ENCODE data around the gene KDM5C.

The KDM5C gene

DNA sequence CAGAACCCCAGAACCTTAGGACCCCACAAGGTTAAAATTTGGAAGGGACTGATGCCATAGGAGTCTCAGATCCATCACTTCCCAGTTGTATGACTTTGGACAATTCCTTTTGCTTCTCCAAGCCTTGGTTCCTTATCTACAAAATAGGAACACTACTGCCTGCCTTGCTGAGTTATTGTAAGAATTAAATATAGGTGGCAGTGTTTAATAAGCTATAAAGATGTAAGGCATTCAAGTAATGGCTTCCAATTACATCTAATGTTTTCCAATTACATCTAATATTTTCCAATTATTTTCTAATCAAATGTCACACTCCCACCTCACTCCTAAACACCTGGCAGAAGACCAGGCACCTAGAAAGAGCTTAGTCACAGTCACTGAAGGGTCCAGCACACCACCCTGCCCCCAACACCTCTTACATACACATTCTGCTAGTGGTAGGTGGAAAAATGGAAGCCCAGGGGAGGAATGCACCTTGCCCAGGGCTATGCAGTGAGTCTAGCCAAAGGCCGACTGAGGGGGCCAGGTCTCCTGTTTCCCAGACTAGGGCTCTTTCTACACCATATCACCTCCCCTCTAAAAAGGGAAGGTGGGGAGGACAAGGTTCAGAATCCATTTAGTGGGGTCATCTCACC is 24.5 kb upstream of the KDM5C start:
- no peak for DNase-seq

DNA sequence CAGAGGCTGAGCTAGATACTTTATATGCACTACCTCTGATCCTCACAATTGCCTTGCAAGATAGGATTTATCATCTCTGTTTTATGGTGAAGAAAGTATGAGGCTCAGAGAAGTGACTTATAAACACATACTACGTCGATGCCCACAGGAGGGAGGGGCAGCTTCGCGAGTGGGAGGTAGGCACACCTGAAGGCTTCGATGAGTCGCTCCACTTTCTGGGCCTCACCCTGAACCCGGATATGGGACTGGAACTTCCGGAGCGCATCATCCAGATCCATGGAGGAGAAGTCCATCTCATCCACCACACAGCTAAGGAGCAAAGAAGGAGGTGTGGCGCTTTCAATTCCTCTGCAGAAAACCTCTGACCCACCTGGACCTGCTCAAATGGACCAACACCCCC is 22.9 kb upstream of the KDM5C start:
- DNase-seq, result no peak

DNA sequence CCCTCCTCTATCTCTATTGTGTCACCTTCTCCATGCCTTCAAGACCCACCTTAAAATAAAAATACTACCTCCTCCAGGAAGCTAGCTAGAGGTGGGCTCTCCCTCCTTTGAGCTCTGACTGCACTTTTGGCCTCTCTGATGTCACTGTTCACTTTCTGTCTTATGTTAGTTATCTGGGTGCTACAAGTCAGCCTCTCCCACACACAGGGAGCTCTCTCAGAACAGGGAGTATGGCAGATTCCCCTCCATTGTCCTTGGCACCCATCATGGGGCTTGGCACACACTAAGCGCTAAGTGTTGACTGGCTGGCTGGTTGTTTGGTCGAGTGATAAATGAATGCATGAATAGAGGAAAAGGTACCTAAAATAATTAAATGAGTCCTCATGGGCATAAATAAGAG is 21.2 kb upstream of the KDM5C start:
- DNase-seq, result no peak

DNA sequence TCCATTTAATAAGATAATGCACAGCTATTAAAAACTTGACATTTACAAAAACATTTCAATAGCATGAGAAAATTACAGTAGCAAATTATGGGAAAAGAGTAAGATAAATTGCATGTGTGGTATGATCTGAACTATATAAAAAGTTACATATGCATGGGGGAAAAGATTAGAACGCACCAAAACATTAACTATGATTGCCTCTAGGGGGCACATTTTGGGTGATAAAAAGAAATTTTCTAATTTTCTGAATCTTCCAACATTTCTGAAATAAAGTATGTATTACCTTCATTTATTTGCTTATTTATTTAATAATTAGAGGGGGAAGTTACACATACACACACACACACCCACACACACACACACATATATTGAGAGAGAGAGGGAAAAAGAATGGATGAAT is 19.6 kb upstream of the KDM5C start:
- DNase-seq, result no peak

DNA sequence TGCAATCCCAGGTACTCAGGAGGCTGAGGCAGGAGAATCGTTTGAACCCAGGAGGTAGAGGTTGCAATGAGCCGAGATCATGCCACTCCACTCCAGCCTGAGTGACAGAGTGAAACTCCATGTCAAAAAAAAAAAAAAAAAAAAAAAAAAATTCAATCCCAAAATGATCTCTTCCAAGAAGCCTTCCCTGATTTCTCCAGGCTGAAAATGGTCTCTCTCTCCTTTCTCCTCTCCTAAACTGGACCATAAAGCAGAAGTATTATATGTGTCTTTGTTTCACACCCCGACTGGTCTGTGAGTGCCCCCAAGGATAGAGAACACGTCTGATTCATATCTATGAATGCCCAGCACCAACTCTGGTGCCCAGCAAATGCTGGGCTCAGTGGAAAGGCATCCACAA is 17.3 kb upstream of the KDM5C start:
- DNase-seq, result no peak

DNA sequence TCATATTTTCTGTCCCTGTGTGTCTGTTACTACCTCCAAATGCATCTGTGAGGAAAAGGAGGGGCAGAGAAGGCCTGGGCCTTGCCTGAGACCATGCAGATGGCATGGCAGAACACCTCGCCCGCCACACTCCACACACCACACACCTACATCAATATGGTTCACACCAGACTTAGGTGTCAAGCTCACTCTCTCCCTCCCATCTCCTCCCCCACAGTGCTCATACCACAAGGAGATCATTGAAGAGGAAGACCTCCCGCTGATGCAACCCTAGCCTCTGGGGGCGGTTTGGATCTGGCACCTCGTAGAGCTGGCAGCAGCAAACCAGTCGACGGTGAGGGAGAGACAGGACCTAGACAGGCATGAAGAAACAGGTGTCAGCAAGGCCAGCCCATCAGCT is 16.6 kb upstream of the KDM5C start:
- DNase-seq, result no peak

DNA sequence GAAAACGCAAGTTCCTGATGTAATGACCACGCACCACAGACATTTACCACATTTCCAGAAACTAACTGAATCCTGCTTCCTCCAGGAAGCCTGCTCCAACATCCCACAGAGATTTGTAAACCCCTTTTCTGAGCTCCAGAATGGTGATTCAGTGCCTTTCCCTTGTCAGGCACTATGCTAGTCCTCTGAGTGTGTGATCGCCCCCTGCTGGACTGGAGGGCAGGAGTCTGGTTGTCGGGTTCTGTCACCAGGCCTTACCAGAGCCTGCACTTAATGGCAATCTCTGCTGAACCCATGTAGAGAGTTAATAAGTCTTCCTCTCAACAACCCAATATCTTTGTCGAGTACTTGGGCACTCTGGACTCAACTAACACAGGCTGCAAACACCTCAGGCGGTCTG is 14.5 kb upstream of the KDM5C start:
- no peak for DNase-seq

DNA sequence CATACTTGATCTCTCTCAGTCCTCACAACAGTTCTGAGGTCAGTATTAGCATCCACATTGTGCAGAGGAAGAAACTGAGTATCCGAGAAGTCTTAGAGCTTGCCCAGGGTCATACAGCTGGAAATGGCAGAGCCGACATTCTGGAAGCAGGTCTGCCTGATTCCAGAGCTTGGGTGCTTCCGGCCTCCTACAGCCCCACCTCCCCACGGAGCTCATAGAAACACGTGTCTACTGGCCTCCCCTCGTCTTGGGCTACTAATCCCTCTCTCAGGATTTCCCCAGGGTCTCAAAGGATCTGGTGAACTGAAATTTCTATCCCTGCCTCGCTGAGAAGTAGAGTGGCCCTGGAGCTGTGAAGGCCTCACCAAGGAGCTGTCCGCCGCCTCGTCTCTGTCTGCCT is 12.0 kb upstream of the KDM5C start:
- no peak for DNase-seq

DNA sequence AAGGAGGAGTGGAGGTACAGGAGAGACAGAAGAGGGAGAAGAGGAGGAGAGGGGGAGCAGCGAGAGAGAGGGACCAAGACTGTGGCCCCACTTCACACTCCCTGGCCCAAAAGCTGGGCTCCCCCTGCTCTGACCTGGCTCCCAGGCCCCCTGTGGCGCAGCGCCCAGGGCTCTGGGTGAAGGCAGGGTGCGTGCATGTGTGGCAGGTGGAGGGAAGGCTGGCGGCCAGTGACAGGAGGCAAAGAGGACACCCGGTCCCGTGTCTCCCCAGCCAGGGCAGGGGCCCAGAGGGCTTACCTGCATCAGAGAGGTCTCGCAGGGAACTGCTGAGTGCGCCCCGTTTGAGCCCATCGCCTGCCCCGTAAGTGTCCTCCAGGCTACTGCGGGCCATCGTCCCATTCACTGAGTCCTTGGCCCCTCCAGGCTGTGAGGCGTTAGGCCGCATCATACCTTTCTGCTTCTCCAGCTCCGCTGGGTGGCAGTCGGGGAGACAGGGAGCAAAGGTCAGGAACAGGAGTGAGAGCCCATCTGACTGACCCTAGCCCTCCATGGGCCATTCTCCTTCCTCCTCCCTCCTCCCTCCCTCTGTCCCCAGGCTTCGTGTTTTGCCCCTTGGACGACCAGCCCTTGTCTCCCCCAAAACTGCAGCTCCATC is 11.1 kb upstream of the KDM5C start:
- DNase-seq, result no peak

DNA sequence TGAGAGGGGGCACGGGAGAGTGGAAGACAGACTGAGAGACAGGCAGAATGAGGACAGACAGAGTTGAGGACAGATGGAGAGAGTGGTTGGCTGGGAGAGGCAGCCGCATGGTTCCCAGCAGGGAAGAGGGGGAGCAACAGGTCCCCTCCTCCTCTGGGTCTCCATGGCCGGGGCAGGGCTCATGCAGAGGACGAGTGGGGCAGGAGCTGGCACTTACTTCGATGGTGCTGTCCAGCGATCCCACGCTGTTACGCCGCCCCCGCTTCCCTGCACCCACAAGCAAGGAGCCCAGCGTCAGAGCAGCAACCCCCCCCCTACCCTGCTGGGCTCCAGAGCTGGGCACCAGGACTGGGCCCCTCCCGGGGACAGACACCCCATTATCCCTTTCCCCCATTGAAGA is 10.6 kb upstream of the KDM5C start:
- DNase-seq, result no peak

DNA sequence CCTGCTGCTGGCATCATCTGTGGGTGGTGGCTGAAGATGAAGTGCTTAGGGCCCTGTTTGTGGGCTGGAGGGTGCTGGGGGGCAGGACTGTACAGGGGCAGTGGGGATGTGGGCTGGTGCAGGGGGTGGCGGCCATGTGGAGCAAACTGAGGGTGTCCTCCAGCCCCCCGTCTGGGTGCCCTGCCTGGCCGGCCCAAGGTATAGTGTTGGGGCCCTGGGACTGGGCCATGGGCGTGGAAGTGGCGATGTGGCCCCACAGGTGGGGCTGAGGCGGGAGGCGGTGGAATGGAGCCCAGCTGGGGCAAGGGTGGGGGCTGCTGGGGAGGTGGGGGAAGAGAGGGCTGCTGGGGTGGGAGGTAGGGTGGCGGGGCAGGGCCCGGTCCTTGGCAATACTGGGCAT is 9.5 kb upstream of the KDM5C start:
- no peak for DNase-seq

DNA sequence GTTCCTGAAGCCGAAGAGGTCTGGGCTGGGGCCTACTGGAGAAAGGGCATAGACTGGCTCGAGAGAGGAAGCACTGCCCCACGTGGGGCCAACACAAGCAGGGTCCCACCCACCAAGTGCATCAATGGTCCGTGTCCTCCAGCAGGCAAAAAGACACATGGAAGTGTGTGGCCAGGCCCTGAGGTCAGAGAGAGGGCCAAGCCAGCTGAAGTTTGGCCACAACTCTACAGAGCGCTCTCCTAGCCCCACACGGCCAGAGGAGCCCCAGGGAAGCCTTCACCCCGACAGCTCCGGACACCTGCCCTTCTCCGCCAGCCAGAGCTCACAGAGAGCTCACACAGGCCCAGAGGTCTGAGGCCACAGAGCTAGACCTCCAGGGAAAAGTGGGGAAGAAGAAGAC is 8.5 kb upstream of the KDM5C start:
- DNase-seq, result no peak

DNA sequence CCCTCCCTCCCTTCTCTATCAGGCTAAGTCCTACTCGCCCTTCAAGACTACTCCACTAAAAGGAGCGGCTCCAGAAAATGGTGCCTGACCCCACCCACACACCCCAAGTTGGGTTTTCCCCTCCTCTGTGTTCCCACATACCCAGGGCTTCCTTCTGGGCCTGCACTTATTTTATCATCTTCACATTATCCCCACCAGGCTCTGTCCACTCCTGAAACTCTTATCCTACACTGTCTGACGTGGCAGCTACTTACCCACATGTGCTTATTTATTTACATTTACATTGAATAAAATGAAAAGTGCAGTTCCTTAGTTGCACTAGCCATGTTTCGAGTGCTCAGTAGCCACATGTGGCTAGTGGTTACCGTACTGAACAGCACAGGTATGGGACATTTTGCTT is 5.1 kb upstream of the KDM5C start:
- DNase-seq, result no peak

DNA sequence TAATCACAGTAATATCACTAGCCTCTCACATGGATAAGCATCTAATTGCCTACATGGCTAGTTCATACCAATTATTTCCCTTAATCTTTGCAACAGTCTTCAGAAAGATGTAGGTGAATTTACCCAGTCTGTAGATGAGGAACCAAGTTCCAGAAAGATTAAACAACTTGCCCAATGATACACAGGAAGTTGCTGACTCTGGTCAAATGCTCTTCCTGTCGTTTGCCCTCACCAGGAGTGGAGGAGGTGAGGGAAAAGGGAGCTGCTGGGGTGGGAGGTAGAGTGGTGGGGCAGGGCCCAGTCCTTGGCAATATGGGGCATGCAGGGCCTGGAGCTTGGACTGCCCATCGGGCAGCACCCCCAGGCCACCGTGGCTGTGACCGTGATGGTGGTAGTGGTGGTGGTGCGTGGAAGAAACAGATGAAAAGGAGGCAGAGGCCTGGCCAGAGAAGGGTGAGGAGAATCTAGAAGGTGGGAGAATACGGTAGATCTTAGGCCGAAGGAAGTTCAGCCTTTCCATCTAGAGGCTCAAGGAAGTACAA is 2.3 kb upstream of the KDM5C start:
- DNase-seq, result no peak

DNA sequence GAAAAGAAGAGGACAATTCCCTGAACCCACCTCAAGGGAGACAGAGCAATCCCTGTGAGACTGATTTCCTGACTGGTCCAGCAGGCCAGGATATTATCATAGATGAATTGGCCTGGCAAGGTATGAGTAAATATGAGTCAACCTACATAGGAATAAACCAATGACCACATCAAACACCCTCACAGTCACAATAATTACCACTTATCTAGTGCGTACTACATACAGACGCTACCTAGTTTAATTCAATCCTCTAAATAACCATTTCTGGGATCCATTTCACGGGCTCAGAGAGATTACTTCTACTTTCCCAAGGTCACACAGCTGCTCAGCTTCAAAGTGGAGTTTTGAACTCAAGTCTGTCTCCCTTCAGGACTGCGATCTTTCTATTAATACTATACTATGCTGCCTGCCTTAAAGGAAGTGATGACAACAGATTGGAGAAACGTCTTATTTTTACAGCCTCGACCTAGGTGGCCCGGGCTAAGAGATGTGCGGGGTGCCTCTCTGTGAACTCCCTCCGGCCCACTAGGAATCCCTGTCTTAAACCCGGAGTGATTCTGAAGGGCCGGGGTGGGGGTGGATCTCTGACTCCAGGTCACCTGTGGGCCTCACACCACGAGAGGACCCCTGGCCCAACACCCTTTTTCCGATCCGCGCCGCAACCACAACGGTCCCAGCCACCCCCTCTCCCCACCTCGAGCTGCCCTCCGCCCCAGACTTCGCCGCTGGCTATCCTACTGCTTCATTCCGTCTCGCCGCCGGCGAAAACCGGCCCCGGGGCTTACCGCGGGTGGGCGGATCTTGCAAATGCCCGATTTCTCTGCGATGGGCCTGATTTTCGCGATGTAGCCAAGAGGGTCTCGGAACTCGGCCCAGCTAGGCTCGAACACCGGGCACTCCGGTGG is 800 bp downstream of the KDM5C start:
- DNase-seq, result no peak

DNA sequence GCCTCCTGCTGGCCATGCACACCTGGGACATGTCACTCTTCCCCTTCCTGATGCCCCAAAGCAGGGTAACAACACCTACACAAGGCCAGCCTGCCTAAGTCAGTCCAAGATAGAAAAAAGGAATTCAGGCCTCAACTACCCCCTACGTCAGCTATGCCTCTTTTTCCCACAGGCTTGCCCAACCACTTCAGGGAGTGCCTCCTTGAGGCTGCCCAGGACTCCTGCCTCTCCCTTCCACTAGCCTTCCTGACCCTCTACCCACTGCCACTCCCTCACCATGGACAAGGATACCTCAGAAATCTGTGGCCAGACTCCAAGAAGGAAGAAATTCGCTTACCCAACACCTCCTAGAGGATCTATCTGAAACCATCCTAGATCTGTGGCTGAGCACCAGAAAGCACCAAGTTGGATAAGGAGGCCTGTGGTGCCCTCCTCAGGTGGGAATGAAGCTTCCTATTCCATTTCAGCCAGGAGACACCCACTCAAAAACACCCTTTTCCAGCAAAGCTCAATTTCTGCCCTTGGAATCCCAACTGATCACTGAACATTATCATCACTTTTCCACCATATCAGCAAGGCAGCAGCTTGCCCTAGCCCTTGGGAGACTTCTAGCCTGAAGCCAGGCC is 1.8 kb downstream of the KDM5C start:
- DNase-seq, result no peak

DNA sequence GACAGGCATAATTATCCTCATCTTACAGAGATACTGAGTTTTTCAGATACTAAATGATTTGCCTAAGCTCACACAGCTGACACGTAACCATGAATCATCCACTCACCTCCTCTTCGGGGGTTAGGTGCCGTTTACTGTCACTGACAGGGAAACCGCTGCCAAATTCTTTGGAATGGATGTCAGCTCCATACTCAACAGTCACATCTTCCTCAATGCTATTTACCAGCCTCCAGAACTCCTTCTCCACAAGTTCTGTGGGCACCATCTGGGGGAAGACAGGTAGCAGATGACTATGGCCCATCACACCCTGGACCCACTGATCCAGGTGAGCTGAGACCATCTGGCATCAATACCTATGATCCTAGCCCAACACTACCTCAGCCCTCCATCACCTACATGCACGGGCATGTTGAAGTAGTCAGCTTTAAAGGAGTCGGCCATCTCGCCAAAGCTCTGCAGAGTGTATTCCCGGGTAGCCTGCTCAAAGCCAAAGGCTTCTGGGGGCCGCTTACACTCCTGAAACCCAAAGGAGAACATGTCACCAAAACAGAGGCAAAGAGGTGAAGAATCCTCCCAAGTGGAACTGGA is 13.5 kb downstream of the KDM5C start:
- no peak for DNase-seq

DNA sequence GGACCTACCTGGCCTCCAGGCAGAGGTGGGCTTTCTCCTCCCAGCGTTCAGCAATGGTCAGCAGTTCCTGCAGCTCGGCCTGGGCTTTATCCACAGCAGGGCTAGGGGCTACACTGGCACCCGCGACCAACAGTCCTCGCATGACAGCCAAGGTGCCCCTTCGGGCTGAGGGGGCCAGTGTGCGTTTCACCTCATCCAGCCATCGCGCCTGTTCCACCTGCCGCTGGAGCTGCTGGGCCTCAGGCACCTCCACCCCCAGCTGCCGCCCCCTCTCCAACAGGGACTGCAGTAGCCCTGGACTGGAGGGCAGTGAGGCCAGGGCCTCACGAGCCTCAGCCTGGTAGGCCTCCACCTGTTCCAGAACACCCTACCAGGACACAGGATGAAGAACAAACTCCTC is 28.3 kb downstream of the KDM5C start:
- DNase-seq, result no peak

DNA sequence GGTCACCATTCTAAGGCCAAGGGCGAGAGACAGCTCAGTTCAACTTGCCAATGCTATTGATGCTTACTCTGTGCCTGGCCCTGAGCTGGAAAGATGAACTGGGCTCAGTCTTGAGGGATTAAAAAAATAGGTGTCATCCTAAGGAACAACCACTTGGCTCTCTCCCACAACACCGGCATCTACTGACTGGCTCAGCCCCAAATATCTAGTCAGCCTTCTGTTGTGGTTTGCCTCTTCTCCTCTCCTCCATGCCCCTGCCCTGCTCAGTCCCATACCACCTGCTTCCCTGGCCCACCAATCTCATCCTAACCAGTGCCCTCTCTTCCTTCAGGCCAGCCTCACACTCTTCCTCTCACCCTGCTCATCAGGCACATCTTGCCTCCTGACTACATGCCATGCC is 29.6 kb downstream of the KDM5C start:
- no peak for DNase-seq

DNA sequence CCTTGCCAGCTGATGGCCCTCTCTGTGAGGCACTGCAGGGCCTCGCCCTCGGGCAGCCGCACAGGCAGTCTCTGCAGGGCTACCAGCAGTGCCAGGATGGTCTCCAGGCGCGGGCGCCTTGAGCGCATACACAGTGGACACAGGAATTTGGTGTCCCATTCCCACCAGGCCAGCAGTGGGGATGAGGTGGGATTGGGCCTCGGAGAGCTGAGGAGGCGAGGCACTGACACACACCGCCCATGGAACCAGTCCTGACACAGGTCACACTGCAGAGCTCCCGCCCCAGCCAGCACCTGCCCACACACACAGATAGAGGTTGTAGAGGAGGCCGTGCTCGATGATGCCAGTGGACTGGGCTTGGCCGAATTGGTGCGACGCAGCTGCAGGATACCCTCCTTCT is 30.7 kb downstream of the KDM5C start:
- no peak for DNase-seq

DNA sequence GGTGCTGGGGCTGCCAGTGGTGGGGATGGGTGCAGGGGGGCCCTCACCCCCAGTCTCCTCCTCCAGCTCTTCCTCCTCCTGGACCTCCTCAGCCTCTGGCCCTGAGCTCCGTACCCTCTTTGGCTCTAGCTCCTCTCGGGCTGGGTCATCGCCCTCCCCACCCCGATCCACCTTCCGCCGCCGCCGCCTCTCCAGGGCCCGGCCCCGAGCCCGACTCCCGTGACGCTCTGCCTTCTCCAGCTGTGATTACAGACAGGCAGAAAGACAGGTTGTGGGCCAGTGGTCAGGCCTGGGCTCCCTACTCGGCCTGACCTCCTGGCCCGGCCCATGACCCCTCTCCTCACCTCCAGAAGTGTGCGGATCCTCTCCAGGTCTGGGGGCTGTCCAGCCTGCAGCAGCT is 31.9 kb downstream of the KDM5C start:
- no peak for DNase-seq

DNA sequence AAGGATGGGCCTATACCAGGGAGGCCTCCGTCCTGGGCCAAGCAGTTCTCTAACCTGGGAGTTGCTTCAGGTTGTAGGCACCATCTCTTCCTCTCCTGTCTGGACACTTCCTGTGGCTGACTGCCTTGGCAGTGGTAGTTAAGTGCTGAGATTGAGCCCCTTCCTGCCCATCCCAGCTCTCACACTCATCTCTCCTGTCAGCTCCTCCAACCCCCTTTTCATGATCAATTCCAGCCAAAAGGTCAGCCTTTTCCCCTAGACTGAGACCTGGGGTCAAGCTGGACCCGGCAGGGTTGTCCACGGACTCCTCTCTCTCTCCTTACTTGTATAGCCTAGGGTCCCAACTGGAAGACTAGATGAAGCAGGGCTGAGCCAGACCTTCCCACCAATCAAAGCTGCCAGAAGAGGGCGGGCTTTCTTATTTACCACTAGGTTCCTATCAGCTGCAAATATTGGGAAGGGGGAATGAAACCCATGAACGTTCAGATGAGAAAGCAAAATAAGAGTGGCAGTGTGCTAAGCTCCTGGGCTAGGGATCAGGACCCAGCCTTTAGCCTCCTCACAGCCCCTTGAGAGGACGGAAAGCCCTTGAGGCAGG is 34.5 kb downstream of the KDM5C start:
- no peak for DNase-seq

DNA sequence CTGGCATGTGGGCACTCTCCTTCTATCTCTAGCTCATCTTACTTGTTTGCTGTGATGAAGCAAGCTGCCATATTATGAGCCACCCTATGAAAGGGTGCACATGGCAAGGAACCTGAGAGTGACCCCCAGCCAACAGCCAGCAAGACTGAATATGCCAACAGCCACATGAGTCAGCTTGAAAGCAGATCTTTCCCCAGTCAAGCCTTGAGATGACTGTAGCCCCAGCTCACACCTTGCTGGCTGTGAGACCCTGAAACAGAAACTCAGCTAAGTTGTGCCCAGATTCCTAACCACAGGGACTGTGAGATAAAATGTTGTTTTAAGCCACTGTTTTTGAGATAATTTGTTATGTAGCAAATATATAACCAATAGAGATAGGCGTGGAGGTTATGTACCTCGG is 36.2 kb downstream of the KDM5C start:
- DNase-seq, result no peak
